C4-2B (cell line): ENCODE measurements around the gene RNF150.

Experiments used
- H3K27ac ChIP-seq: fragments of 450-650 bp; 2 replicates; pipeline ENCODE4 v1.5.1; 2017
- ZFX ChIP-seq: fragments of 450-650 bp; IDR thresholded peaks from 2 replicates; pipeline ENCODE4 v1.6.1; 2017
- TF ChIP-seq, protein P1 (sequence below): fragments of 450-650 bp; conservative IDR thresholded peaks from 2 replicates; pipeline ENCODE4 v1.5.1; 2017; ENCODE audit warnings: mild to moderate bottlenecking

The RNF150 gene

GRCh38 chr4:141133146-141133998, at the start of gene RNF150:
Gene RNF150 (minus strand): TSS chr4:141133469.
- H3K27ac ChIP-seq = no peak within 1 kb of the TSS
- TF ChIP-seq, protein P1, sequence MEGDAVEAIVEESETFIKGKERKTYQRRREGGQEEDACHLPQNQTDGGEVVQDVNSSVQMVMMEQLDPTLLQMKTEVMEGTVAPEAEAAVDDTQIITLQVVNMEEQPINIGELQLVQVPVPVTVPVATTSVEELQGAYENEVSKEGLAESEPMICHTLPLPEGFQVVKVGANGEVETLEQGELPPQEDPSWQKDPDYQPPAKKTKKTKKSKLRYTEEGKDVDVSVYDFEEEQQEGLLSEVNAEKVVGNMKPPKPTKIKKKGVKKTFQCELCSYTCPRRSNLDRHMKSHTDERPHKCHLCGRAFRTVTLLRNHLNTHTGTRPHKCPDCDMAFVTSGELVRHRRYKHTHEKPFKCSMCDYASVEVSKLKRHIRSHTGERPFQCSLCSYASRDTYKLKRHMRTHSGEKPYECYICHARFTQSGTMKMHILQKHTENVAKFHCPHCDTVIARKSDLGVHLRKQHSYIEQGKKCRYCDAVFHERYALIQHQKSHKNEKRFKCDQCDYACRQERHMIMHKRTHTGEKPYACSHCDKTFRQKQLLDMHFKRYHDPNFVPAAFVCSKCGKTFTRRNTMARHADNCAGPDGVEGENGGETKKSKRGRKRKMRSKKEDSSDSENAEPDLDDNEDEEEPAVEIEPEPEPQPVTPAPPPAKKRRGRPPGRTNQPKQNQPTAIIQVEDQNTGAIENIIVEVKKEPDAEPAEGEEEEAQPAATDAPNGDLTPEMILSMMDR = peak; percentile 73
- TF ChIP-seq ZFX = no peak

- H3K27ac ChIP-seq = no peak overlapping the region
- TF ChIP-seq ZFX = no peak
- TF ChIP-seq, protein P1 = no peak
Observed at GRCh38 chr4:141180991-141181761, 47.9 kb upstream of the RNF150 start.

DNA sequence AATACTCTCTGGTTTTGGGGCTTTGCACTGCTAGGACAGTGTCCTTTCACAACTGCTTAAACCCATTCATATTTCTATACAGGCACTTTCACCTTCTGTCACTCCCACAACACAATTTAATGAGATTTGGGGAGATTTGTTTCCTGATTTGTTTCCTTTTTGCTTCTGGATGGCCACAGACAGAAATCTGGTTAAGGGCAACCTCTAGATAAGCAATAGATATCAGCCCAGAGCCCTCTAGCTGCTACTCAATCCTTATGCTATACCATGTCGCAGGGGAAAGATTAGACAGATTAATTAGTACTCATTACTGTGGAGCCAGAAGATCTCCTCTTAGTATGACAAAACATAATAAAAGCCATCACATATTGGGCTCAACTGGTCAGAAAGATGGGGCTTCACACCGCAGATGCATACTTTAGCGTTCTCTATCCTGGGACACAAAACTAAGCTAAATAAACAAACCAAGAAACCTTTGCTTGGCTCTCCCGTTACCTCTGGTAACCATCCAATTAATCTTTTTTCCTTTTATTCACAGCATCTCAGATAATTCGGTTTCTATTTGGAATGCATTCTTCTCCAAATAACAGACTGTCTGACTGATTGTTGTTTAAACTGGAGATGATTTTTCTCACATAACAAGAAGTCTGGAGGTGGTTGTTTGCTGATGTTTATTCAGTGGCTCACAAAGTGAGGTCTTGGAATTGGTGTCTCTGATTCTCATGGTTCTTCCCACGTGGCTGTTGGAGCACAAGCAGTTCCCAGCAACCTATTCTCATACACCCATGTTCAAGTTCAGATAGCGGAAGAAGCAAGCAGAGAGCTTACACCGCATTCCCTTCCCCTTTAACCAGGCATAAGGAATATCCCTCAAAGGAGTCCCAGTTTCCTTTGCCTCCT, 46.5 kb upstream of the RNF150 start:
- H3K27ac ChIP-seq = no peak overlapping the region
- TF ChIP-seq, protein P1 = no peak
- TF ChIP-seq ZFX = no peak

DNA sequence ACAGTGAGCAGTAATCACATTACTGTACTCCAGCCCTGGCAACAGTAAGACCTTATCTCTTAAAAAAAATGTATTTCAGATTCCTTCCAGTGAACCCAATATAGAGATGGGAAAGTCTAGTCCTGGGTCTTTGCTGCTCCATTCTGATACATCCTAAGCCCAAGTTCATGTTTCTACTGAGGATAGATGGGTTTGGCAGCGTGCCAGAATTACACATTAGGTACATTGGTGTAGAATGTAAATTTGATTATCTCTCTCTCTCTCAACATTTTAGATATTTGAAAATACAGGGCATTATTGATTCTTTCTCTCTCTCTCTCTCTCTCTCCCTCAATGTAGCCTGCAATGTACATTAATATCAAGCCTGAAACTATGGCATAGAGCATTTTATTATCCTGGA, 43.9 kb upstream of the RNF150 start:
- TF ChIP-seq ZFX = no peak
- TF ChIP-seq, protein P1 = no peak
- H3K27ac ChIP-seq = no peak overlapping the region

GRCh38 chr4:141174457-141174856, 41.2 kb upstream of the RNF150 start:
- no peak overlapping the region for H3K27ac ChIP-seq
- TF ChIP-seq ZFX = no peak
- TF ChIP-seq, protein P1 = no peak

DNA sequence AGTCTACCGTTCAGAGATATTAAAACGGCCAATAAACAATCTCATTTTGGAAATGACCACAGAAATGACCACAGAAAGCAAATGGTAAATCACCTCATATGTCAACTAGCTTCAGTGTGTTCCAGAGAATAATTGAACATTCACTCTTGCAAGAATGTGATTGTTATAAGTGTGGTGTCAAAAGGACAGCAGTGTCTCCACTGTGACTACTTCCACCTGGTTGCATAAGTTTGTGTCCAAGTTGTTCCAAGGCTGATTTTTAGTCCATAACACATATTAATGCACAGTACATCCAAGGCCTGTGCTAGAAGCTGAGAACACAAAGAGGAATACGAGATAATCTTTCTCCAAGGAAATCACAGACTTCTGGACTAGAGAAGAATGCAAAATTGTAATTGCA, 37.4 kb upstream of the RNF150 start:
- TF ChIP-seq, protein P1 = no peak
- no peak for TF ChIP-seq ZFX
- no peak overlapping the region for H3K27ac ChIP-seq
